ENCODE results near the gene LYG1.
"Not testable (repeated sequence)": the region's sequence is repeated elsewhere in the genome, so short reads cannot be mapped to it uniquely, and the experiment has no call there.

LYG1 gene

DNA sequence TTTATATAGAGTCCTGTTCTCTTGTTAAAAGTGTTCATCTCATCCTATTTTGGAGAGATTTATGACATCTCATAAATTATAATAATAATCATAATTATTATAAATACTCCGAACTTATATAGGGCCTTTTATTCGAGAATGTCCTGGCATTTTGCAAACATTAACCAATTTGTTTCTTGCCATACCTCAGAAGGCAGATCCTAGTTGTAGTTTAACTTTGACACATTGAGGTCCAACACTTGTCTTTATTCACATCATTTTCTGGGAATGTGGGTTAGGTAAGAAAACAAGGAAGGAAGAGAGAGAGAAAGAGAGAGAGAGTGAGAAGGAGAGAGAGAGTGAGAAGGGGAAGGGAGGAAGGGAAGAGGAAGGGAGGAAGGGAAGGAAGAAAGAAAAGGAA is at the start of gene LYG1:
TSS of gene LYG1 (minus strand) at position 101 of the 400 bp plus-strand sequence. CDS start 5,527 bp downstream, outside the sequence.
- not testable (repeated sequence) for DNase-seq

DNA sequence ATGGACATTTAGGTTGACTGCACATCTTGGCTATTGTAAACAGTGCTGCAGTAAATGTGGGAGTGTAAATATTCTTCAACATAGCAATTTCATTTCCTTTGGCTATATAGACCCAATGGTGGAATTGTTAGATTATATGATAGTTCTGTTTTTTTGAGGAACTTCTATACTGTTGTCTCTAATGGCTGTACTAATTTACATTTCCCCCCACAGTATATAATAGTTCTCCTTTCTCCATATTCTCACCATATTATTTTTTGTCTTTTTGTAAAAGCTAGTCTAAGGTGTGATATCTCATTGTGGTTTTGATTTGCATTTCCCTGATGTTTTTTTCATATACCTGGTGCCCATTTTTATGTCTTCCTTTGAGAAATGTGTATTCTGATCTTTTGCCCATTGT is 49.2 kb upstream of the LYG1 start:
- DNase-seq: no peak
- no peak for TF ChIP-seq GATA1 (IDR thresholded peaks at IDR 0.05; ENCODE audit: low read depth, low read length)
- no peak for TF ChIP-seq POLR2A (IDR thresholded peaks at IDR 0.05; ENCODE audit: low read length)

DNA sequence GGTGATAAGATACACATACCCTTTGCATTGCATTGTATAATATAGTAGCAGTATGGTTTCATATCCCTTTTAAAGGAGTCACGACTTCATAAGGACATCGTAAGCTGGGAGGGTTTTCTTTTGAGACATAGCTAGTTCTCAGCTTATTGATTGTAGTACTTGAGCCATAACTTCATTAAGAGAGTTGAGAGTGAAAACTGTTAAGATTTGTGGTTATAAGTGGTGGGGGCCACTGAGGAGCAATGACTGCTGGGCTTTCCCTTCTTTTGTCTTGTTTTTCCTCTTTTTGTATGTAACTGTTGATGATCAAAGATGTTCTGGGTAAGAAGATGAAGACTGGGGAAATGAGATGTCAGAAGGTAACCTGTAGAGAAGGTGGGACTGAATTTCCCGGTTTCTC is 47.2 kb upstream of the LYG1 start:
- no peak for TF ChIP-seq POLR2A (IDR thresholded peaks at IDR 0.05; ENCODE audit: low read length)
- TF ChIP-seq GATA1 (IDR thresholded peaks at IDR 0.05; ENCODE audit: low read depth, low read length): no peak
- no peak for DNase-seq

DNA sequence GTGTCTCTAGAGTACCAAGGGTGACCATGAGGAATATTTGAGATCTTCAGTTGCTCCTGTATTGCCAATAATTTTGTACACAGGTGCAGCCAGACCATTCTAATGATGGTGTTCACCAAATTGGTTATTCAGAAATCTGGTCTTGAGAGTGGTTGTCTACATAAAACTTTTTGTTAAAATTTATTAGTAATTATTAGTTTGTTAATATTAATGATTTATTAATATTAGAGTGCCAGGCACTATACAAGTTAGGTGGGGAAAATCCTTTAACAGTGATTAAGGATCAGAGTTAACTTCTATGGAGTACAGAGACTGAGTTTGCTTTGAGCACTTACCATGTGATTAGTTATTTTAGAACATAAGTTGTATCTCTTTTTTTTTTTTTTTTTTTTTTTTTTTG is 45.2 kb upstream of the LYG1 start:
- DNase-seq: no peak
- TF ChIP-seq POLR2A (IDR thresholded peaks at IDR 0.05; ENCODE audit: low read length): no peak

DNA sequence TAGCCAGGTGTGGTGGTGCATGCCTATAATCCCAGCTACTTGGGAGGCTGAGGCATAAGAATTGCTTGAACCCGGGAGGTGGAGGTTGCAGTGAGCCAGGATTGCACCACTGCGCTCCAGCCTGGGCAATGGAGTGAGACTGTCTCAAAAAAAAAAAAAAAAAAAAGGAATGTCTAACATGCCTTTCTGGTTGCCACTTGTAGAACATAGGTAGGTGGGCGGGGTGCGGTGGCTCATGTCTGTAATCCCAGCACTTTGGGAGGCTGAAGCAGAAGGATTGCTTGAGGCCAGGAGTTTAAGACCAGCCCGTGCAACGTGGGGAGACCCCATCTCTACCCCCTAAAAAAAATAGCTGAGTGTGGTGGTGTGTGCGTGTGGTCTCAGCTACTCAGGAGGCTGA is 44.4 kb upstream of the LYG1 start:
- DNase-seq: not testable (repeated sequence)

DNA sequence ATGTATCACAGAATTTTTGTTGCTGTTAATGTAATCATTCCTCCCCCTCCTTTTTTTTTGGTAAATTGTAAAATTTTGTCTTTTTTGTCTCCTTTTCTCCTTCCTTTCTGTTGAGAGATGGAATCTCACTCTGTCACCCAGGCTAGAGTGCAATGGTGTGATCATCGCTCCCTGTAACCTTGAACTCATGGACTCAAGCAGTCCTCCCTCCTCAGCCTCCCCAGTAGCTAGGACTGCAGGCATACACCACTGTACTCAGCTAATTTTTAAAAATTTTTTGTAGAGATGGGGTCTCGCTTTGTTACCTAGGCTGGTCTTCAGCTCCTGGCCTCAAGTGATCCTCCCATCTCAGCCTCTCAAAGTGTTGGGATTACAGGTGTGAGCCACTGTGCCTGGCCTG is 41.5 kb upstream of the LYG1 start:
- TF ChIP-seq POLR2A (IDR thresholded peaks at IDR 0.05; ENCODE audit: low read length): no peak
- no peak for TF ChIP-seq GATA1 (IDR thresholded peaks at IDR 0.05; ENCODE audit: low read depth, low read length)
- DNase-seq: no peak

DNA sequence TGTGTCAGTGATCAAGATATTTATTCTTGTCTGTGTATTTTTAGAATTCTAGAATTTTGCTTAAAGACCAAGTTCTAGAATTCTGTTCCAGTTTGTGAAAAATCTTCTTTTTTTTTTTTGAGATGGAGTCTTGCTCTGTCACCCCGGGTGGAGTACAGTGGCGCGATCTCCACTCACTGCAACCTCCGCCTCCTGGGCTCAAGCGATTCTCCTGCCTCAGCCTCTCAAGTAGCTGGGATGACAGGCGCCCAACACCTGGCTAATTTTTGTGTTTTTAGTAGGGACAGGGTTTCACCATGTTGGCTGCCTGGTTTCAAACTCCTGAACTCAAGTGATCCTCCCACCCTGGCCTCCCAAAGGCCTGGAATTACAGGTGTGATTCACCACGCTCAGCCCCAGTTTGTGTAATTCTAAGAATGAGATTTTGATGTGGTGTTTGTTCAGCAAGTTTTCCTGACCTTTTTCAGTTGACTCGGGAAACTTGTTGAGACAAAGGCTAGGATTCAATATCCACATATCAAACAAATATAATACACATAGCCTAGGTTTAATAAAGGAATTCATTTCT is 39.8 kb upstream of the LYG1 start:
- peak; percentile 23 to 30 for DNase-seq
- TF ChIP-seq GATA1 (IDR thresholded peaks at IDR 0.05; ENCODE audit: low read depth, low read length): no peak
- TF ChIP-seq POLR2A (IDR thresholded peaks at IDR 0.05; ENCODE audit: low read length): no peak

DNA sequence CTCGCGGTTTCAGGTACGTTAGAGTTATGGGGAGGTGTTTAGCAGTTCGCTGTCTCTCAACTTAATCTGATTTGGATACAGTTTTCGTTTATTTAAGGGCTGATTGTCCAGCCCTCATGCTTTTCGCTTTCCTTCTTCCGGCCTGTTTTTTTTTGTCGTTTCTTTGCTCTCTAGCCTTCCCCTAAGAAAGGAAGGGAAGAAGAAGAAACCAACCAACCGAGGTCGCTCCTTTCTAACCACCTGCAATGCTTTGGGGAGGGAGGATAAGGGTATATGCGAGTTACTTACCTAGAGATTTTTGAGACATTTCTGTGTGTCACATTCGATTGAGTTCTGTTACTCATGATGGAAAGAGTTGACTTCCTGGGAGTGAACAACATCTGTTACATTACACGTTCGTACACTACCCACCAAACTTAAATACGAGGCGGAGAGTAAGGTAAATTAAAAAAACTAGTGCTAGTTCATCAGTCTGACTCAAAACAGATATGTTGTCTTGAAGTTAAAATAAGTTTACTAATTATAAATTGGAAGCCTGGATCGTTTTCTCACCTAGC is 37.1 kb upstream of the LYG1 start:
- no peak for TF ChIP-seq GATA1 (IDR thresholded peaks at IDR 0.05; ENCODE audit: low read depth, low read length)
- TF ChIP-seq POLR2A (IDR thresholded peaks at IDR 0.05; ENCODE audit: low read length): no peak
- peak in 1 of 2 experiments; percentile 73 for DNase-seq

DNA sequence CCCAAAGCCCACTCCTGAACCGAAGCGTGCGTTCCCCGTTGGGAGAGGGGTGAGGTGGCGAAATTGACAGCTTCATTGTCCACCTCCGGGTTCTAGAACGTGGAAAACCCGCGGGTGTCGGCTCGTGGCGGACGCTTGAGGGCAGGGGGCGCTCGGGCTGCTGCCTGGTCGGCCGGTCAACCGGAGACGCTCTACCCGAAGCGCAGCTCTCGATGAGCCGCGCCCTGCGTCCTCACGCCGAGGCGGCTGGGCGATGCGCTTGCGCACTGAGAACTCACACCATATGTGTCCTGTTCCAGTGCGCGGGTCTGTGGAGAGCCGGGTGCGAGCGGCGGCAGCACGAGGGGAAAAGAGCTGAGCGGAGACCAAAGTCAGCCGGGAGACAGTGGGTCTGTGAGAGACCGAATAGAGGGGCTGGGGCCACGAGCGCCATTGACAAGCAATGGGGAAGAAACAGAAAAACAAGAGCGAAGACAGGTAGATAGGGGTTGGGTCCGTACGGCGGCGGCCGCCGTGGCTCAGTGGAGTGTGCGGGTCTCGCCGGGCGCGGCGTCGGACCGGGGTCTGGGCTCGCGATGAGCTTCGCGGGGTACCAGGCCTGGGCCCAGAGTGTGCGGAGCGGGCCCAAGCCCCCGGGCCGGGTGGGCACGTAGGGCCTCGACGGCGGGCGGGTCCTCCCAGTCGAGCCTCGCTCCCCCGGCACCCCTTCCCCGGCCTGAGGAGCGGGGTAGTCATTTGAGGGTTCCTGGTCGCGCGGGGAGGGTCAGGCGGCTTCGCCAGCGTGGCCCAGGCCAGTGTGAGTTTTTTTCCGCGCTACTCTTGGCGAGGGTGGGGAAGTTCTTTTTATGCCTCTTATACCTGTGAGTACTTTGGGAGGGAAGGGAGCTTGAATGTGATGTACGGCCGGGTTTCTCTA is 36.4 kb upstream of the LYG1 start, which contains the start of gene EIF5B:
TSS of gene EIF5B (plus strand) at position 277 of the 916 bp plus-strand sequence. CDS start at position 443, 166 bp downstream.
- TF ChIP-seq POLR2A (IDR thresholded peaks at IDR 0.05; ENCODE audit: low read length) (peak; percentile 75), GATA1 (IDR thresholded peaks at IDR 0.05; ENCODE audit: low read depth, low read length) (no peak)
- peak; percentile 96 to 97 for DNase-seq

DNA sequence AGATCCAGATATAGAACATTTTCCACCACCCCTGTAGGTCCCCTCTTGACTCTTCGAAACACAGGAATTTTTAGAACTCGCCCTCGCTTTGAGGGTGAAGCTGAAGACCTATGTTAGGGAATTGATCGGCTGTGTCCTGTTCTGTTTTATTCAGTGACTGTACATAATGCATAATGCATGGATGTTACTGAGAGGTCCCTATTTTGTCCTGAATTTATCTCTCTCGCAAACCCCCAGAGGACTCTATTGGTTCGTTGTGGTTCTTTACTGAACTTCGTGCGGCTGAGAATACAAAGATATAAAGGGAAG is 35.8 kb upstream of the LYG1 start:
- no peak for TF ChIP-seq GATA1 (IDR thresholded peaks at IDR 0.05; ENCODE audit: low read depth, low read length)
- TF ChIP-seq POLR2A (IDR thresholded peaks at IDR 0.05; ENCODE audit: low read length): no peak
- no peak for DNase-seq

DNA sequence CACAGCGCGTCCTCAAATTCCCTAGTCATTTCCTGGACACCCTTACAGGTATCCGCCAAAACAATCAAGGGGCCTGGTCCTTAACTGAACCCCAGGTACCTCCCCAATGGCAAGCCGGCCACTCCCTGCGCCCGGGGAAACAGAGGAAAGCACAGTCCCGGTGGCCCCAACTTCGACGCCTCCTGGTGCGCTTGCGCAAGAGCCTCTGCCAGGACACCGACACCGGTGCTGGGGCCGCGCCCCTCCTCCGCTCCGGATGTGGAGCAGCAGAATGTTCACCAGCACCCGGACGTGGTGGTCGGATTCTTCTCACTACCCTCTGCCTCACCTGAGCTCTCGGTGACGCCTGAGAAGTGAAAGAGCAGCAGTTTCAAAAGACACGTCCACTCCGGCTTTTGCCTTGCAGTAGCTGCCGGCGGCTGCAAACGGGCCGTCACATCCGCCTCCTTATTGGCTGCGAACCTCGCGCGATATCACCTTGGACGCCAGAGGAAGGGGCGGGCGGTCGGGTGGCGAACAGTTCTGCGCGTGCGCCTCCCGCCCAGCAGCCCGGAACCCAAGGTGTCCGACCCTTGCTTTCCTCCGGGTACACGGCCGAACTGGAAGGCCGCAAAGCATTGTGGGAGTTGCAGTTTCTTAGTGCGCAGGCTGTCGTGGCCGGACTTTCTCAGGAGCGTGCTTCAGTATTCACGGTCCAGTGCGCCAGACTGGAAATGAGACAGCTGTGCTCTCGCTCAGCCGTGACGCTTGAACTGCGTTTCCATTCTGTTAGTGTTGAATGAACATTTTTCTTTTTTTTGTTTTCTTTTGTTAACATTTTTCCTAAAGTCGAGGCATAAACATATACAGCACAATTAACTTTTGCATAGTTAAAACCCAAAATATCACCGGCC is 35.2 kb upstream of the LYG1 start, which contains the start of gene TXNDC9:
TSS of gene TXNDC9 (minus strand) at position 423 of the 893 bp plus-strand sequence. CDS start 3,123 bp downstream, outside the sequence.
- peak; percentile 93 for TF ChIP-seq POLR2A (IDR thresholded peaks at IDR 0.05; ENCODE audit: low read length)
- TF ChIP-seq GATA1 (IDR thresholded peaks at IDR 0.05; ENCODE audit: low read depth, low read length): no peak
- DNase-seq: peak; percentile 100

DNA sequence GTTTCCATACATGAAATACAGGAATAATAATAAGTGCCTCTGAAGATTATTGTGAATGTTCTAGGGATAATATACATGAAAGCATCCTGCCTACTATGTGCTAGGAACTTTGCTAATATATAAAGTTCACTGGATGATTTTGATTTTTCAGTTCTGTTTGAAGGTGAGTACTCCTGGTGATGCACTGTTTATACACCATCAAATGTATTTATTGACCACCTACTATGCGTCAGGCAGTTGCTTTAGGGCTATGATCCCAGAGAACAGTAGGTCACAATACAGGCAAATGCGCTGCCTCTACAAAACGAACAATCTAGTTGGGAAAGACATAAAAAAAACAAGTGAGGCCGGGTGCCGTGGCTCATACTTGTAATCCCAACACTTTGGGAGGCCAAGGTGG is 24.4 kb upstream of the LYG1 start:
- no peak for TF ChIP-seq GATA1 (IDR thresholded peaks at IDR 0.05; ENCODE audit: low read depth, low read length)
- no peak for TF ChIP-seq POLR2A (IDR thresholded peaks at IDR 0.05; ENCODE audit: low read length)
- no peak for DNase-seq

DNA sequence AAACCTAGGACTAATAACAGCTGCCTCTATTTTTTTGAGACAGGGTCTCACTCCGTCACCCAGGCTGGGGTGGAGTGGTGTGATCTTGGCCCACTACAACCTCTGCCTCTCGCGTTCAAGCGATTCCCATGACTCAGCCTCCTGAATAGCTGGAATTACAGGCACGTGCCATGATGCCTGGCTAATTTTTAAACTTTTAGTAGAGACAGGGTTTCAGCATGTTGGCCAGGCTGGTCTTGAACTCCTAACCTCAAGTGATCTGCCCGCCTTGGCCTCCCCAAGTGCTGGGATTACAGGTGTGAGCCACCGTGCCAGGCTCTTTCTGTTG is 16.8 kb upstream of the LYG1 start:
- DNase-seq: not testable (repeated sequence)

DNA sequence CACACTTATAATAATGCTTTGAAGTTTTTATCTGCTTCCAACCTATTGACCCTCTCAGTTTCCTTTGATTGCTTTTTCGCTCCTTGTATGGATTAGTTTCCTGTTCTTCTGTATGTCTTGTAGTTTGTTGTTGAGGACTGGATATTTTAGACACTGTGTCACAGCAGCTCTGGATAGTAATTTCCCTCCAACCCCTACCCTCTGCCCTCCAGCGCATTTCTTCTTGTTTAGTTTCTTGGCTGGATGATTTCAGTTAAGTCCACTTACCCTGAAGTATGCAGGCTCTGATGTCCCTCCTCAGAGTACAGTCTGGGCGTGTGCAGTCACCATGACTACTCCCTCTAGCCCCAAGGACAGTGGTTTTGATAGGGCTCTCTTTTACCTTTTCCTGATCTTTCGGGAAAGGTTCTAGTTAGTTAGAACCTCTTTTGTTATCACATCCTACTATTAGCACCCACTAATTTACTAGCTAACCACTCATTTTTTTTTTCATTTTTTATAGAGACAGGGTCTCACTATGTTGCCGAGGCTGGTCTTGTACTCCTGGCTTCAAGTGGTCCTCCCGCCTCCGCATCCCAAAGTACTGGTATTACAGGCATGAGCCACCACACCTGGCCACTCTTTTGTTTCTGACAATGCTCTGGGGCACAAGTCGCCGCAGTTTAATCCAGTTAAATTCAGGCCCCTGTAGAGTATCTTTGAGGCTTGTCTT is 16.3 kb upstream of the LYG1 start:
- TF ChIP-seq GATA1 (IDR thresholded peaks at IDR 0.05; ENCODE audit: low read depth, low read length) (no peak), POLR2A (IDR thresholded peaks at IDR 0.05; ENCODE audit: low read length) (no peak)
- no peak for DNase-seq
